A204.1 (cell line): Measurements from ENCODE around the gene CAST.
"Not testable (repeated sequence)": the region's sequence is repeated elsewhere in the genome, so short reads cannot be mapped to it uniquely, and the experiment has no call there.

Source experiments
- FAIRE-seq: peaks from 2 replicates; lab custom pipeline; 2012; peaks lifted over from hg19 to GRCh38; lab: Jason Lieb, UNC

Gene CAST, protein sequence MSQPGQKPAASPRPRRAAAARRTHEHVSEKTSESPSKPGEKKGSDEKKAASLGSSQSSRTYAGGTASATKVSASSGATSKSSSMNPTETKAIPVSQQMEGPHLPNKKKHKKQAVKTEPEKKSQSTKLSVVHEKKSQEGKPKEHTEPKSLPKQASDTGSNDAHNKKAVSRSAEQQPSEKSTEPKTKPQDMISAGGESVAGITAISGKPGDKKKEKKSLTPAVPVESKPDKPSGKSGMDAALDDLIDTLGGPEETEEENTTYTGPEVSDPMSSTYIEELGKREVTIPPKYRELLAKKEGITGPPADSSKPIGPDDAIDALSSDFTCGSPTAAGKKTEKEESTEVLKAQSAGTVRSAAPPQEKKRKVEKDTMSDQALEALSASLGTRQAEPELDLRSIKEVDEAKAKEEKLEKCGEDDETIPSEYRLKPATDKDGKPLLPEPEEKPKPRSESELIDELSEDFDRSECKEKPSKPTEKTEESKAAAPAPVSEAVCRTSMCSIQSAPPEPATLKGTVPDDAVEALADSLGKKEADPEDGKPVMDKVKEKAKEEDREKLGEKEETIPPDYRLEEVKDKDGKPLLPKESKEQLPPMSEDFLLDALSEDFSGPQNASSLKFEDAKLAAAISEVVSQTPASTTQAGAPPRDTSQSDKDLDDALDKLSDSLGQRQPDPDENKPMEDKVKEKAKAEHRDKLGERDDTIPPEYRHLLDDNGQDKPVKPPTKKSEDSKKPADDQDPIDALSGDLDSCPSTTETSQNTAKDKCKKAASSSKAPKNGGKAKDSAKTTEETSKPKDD

DNA sequence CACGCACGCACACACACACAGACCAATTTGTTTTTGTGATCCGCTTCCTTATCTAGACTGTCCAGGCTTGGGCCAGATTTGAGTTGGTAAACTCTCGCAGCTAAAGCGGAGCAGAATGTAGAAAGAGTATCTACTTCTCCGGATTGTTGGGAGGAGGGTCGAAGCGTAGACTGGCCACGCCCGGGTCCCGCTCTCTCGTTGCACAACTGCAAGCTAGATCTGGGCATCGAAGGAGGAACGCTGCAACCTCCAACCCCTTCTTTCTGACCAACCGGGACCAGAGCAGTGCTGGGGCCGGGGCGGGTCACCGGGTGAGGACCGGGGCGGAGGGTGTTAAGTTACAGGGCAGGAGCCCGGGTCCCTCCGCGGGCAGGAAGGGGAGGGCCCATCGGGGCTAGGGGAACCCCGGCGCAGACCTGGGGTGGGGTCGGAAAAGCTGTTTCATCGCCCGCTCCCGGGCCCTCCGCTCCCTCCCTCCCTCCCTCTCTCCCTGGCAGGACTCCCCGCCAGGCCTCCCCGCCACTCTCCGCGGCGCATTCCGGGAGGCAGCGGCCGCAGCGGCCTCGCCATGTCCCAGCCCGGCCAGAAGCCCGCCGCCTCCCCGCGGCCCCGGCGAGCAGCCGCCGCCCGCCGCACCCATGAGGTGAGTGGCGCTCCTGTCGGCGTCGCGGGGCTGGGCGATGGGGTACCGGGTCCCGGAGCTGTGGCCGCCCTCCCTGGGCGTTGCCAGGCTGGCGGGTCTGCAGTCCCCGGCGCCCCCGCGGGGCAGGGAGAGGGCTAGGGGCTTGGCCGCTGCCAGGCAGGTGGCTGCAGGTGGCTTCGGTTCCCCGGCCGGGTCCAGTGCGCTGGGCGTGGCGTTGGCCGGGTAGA lies at the start of gene CAST:
TSS of gene CAST (plus strand) at position 522 of the 870 bp plus-strand sequence. CDS start at position 569, 47 bp downstream.
- FAIRE-seq: peak; percentile 93

DNA sequence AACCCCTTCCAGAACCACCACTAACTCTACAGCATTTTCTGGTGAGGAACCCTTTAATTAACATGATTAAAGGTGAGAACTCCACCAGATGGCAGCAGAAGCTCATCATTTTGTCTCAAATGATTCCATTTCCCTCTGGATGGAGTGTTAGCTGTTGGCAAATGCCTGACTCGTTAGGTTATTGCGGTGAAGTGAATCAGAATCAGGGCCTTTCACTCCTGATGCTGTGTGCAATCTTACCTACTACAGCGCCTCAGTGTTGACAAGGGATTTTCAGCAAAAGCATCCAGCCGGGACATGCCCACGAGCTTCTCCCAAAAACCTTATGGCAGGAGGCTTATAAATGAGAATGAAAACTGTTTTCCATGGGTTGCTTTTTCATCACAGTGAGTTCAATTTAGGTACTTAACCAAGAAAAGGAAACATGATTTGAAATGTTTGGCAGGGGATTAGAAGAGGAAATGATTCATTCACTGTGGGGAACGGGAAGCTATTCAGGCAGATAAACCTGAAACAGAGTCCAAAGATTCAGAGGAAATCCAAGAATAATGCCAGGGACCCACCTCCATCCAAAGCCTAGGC lies 48.0 kb upstream of the CAST start:
- FAIRE-seq: peak; percentile 91

DNA sequence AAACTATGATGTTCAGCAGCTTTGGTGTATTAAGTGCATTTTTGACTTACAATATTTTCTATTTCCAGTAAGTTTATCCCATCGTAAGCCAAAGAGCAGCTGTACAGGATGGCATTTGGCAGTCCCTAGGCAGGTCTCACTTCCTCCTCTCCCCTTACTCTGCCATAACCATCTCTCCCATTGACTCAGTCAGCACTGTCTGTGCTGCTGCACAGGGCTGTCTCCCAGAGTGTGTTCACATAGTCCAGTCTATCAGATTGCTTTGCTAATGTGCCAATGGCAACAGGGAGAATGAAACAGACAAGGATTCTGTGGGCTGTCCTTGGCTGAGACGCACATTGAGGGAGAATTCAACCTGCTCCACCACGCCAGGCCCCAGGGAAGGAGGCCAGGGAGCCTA lies 47.0 kb upstream of the CAST start:
- no peak for FAIRE-seq

DNA sequence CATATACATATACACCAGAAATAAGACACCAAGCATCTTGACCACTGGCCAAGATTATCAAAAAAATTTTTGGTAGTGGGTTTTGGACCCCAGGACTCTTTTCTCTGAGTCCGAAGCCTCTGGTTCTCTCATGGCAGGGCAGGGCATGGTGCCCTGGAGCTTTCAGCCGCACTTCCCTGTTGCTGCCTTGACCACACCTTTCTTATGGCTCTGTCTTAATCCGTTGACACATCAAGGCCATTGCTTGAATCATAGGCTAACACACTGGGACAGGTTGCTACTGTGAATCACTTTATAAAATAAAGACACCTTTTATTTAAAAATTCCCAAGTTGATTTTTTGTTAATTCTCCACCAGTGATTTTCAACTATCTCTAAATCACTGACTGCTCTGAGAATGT lies 45.4 kb upstream of the CAST start:
- no peak for FAIRE-seq

DNA sequence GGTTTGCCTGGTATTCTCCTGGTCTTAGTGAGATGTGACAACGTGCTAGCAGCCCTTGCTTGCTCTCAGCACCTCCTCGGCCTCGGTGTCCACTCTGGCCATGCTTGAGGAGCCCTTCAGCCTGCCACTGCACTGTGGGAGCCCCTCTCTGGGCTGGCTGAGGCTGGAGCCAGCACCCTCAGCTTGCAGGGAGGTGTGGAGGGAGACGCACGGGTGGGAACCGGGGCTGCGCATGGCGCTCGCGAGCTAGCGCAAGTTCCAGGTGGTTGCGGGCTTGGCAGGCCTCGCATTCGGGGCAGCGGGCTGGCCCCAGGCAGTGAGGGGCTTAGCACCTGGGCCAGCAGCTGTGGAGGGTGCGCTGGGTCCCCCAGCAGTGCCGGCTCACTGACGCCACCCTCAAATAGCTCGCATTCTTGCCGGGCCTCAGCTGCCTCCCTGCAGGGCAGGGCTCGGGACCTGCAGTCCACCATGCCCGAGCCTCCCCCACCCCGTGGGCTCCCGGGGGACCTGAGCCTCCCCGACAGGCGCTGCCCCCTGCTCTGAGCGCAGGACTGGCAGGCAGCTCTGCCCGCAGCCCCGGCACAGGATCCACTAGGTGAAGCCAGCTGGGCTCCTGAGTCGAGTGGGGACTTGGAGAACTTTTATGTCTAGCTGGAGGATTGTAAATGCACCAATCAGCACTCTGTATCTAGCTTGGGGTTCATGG lies 43.7 kb upstream of the CAST start:
- not testable (repeated sequence) for FAIRE-seq

DNA sequence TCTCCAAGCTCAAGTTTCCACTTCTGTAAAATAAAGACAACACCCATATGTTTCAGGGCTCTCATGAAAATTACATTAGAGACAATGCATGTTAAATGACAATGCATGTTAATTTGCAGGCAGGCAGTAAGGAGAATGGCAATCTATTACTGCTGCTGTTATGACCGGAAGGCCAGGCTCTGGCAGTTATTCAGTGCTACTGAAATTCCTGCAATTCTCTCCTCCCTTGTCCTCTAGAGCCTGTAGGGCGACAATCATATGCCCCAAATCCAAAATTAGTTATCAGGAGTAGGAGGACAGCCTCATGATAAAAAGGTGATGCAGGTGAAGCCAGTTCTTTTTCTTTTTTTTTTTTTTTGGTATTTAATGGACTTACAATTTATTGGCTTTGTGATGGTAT lies 42.2 kb upstream of the CAST start:
- FAIRE-seq: no peak

DNA sequence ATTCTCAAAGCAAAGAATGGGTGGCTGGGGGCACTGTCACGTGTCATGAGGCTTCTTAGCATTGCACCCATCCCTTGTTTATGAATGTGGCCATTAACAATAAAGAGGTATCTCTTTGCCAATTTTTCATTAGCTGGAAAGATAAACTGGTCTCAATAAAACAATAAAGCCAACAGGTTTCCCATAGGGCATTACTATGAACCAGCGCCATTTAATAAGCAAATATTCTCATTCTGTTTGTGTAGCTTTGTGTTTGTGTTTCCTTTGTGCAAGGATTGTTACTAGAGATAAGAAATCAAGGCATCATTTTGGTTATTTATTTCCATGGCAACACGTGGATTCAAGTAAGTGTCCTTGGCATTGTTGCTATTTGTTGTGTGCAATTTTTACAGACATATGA lies 37.6 kb upstream of the CAST start:
- FAIRE-seq: no peak

DNA sequence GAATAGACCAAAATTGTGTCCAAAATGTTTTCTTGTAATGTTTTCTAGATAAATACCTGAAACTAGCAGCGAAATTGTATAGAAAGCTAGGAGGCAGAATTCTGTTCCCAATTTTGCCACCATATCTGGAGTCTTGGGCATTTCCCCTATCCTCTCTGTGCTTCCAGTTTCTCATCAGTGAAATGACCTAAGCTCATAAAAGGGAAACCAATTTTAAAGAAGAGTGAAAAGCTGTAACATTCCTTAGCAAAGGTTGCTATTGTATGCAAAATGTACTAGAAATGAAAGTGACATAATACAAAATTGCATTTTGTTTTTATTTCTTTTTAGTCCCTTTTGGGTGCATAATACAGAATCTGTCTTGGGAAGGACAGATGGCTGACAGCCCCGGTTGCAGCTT lies 36.8 kb upstream of the CAST start:
- no peak for FAIRE-seq

DNA sequence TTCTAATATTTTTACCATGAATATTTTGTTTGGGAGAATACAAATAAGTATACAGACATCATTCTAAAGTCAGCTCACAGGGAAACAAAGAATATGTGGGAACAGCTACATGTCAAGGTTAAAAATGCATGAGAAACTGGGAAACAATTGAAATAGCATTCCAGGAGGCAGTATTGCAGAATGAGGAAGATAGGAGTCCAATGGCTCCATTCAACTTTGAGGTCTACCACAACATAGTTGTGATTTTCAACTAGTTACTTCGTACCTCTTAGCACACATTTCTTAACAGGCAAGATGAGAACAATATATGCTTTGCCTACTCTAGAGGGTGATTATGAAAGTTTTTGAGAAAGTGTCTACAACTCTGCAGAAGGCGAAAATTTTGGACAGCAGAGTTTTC lies 35.2 kb upstream of the CAST start:
- no peak for FAIRE-seq

DNA sequence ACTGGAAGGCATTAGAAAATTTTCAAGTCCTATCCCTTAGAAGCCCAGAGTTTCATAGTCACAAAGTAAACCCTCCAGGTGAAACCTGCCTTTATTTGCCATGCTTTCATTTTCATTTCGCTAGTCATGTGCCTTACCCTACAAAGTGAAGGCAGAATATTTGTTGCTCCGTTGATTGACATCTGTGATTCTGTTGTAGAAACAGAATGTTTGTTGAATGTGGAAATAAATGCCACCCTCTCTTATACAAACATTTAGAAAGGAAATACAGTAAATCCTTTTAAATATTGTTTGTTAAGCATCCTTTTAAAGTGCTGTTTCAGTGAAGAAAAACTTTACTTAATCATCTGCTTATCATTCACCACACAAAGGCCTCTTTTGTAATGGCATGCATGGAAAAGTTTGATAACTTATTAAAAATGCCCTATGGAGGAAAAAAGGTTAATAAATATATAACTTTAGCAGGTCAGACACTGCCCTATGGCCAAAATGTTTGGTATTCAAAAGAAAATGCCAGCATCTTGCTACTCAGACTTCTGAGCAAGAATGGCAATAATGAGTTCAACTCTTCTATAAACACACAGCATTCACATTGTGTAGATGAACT lies 34.3 kb upstream of the CAST start:
- FAIRE-seq: no peak

DNA sequence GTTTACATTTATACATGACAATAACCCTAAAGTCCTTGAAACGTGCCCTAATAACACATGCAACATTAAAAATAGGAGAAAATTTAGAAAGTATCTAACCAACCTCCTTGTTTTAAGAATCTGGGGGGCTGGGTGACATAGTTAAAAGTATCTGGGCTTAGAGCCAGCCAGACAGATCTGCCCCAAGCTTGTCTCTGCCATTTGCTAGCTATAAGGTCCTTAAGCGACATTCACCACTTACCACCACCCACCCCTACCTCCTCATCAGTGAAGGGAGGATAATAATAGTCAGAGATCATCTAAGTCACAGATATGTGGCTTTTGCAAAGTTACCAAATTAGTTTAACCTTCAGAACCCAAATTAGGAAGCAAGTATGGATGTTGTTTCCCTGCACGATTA lies 33.8 kb upstream of the CAST start:
- FAIRE-seq: no peak

DNA sequence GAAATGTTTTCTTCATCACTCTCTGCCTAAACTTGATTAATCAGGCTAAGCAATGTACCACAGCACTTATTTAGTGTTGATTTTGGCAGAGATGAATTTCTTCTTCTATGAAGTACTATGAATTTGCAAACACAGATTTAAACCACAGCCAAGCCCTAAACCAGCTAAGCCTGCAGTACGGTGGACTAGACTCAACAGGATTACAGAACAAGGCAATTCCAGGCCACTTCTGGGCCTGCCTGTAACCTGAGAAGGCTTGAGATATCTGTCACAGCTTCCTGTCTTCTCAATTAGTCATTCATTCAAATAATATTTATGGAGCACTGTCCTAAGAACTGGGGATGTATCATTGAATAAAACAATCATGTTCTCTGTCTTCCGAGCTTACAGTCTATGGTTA lies 32.4 kb upstream of the CAST start:
- FAIRE-seq: no peak

DNA sequence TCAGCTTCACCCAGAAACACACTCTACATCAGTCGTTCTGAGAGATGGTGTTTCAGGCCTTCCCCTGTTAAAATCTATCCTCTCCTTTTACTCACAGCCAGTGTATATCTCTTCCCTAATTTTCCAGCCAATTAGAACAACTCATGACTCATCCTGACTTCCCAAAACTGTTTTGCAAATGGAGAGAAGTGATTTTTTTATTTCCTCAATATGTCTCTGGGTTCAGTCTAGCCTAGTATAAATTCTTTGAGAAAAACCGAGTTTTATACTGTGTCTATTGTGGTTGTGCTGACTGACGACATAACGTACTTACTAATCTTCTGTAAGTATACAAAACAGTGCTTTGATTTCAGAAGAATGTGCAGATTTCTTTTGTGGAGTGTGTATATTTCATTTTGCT lies 28.4 kb upstream of the CAST start:
- no peak for FAIRE-seq

DNA sequence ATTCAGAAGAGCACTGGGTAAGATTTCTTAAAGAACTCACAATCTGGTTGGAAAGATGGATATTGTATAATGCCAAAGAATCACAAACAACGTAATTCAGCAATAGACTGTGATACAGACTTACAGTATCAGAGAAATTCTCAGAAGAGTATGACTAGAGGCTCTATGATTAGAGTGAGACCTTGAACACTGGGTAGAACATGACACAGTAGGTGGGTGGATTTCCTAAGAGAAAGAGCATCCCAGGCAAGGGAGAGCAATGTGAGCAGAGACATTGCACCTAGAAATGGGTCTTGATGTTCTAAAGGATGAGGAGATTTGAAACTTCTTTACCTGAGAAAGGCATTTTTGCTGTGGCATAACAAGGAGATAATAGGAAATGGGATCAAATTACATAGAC lies 27.3 kb upstream of the CAST start:
- no peak for FAIRE-seq

DNA sequence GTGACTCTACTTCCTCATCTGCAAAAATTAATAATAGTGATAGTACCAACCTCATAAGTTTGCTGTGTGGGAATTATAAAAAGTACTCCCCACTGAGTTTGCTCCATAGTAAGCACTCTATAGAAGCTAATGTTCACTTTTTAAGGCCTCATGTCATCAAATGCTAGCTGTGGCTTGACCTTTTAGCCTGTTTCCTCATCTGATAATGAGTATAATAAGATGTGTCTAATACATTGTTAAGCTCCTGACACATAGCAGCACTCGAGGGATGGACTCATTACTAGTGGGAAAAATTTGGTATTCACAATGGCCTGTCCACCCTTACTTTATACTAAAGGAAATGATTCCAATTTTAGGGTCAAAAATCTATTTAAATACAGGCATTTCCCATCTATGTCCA lies 26.1 kb upstream of the CAST start:
- FAIRE-seq: no peak

DNA sequence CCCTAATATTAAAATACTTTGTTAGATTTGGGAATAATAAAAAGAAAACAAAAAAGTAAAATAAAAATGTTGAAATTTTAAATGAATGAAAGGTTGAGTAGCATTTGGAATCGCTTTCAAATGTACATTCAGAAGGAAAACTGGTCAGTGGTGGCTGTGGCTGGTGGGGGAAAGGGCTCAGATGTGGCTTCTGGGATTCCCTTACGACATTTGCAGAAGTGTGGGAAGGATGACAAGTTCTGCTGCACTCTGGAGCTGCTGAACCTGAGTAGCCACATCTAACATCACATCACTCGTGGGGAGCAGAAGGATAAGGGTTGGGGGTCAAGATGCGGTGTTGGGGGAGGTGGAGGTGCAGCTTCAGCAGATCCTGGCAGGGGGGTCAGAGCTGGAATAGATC lies 25.6 kb upstream of the CAST start:
- no peak for FAIRE-seq

DNA sequence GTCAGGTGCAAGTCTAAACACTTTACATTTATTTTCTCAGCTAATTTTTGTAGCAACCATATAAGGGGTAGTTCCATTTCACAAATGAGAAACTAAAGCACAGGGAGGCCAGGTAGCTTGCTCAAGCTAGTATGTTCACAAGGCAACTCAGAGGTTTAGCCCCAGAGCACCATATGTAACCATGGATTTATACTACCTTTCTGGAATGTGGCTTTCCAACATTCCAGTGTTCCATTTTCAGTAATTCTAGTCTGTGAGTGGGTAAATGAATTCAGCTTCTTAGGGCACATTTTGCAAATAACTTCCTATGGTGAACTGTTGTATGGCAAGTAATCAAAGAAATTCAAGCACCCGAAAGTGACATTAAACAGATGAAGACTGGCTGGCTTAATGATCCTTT lies 25.0 kb upstream of the CAST start:
- no peak for FAIRE-seq

DNA sequence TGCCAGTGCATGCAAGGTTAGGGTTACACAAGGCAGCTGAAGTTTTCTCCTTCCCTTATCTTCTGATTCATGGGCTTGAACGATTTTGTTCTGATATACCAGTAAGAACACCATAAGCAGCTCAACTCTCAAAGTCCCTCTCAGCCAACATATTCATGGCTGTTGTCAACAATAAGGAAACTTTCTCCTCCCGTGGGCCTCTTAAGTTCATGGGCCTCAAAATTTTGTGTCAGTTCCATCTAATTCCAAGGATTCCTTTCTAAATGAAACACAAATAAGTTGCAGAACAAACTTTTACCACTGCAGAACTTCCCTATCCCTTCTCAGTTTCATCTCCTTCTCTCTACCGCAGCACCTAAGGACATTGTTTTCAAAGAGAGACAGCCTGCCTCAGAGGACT lies 23.6 kb upstream of the CAST start:
- FAIRE-seq: no peak

DNA sequence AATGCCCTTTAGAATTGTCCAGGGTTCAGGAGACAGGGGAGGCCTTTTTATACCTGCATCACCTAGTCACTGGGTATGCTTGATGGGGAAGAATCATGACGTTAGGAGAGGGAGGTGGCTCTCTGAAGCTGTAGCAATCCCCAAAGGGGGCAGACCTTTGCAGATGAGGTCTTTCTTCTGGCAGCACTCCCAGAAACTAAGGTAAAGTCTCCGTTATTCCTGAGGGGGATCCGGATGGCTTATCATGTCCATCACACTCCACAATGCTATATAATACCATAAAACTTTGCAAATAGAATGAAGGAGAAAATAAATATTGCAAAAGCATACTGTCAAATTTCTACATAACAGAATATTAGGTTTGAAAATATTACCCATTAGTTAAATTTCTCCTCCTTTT lies 21.5 kb upstream of the CAST start:
- no peak for FAIRE-seq

DNA sequence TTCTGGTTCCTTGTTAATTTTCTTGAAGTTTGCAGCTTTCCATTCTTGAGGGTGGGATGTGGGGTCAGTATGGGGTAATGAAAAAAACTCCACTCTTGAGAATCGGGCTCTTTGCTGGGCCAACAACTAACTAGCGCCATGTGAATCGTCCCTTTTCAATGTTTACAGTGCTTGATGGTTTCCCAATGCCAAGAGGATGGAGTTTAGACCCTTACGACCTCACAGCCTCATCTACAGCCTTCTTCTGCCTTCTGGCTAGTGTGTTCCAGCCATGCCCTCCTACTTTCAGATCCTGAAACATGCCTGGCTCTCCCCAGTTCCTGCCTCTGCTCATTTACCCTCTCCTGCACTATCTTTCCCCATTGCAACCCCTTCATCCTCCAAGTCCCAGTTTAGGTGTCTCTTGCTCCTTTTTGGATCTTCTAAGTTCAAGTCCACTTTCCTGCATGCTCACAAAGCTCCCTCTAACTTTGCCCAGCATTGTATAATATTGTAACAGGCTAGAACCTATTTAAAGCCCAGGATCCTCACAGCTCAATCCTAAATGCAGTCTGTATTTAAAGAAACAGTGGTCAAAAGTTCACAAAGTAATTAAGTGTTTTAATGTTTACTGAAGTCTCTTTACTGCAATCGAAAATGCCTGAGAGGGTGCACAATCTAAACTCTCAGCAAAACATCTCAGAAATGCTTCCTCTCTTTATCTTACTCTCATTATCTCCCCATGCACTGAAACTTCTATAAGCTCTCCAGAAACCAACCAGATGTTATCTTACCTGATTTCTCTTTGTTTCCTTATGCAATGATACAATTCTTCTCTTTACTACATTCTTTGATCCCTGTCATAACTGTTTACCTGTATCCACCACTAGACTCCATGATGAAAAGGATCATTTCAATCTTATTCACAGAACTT lies 20.6 kb upstream of the CAST start:
- no peak for FAIRE-seq
